CD4-positive, alpha-beta T cell treated with Interleukin-4 for 4 hours (primary cell): ENCODE results near the gene KRTAP4-2.
"Not testable (repeated sequence)": the region's sequence is repeated elsewhere in the genome, so short reads cannot be mapped to it uniquely, and the experiment has no call there.

ENCODE experiments used
- DNase-seq: peaks from one replicate; pipeline ENCODE4 v3.0.0-alpha.2; 2020

The KRTAP4-2 gene

GRCh38 chr17:41160648-41161047, 17.4 kb downstream of the KRTAP4-2 start, which contains the start of gene KRTAP4-4:
TSS of gene KRTAP4-4 (minus strand) at chr17:41160748. CDS start at chr17:41160691, 57 bp downstream.
- no peak for DNase-seq

DNA sequence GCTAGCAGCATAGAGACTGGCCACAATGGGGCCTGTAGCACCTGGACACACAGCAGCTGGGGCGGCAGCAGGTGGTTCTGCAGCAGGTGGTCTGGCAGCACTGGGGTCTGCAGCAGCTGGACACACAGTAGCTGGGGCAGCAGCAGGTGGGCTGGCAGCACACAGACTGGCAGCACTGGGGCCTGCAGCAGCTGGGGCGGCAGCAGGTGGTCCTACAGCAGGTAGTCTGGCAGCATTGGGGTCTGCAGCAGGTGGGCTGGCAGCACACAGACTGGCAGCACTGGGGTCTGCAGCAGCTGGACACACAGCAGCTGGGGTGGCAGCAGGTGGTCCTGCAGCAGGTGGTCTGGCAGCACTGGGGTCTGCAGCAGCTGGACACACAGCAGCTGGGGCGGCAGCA, 17.8 kb downstream of the KRTAP4-2 start:
- not testable (repeated sequence) for DNase-seq

GRCh38 chr17:41153856-41154255, 24.2 kb downstream of the KRTAP4-2 start:
- DNase-seq = no peak

DNA sequence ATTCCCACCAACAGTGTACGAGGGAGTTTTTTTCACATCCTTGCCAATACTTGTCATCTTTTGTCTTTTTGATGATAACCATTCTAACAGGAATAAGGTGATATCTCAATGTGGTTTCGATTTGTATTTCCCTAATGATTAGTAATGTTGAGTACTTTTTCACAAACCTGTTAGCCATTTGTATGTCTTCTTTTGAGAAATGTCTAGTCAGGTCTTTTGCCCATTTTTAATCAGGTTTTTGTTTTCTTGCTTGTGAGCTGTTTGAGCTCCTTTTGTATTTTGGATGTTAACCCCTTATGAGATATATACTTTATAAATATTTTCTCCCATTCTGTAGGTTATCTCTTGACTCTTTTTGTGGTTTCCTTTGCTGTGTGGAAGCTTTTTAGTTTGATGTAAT, 26.5 kb downstream of the KRTAP4-2 start:
- DNase-seq = no peak

DNA sequence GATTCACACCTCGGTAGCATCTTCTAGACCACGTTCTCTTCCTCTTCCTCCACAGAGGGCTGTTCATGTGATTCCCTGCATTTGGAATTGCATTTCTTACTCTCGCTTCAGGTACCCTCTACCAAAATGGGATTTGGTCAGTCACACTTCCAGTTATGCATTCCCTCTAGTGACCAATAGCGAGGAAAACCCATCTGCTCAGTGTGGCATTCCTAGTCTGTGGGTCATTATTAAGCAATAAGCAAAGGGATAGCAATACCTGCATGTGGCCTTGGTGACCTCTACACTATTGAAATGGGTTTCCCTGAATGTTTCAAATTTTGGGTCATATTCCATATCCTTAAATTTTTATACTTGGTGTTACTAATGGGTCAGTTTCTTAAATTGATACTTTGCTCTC, 28.0 kb downstream of the KRTAP4-2 start:
- no peak for DNase-seq

GRCh38 chr17:41149652-41149985, 28.4 kb downstream of the KRTAP4-2 start, which contains the start of gene KRTAP4-5:
TSS of gene KRTAP4-5 (minus strand) at chr17:41149825. CDS start at chr17:41149767, 58 bp downstream.
- no peak for DNase-seq

DNA sequence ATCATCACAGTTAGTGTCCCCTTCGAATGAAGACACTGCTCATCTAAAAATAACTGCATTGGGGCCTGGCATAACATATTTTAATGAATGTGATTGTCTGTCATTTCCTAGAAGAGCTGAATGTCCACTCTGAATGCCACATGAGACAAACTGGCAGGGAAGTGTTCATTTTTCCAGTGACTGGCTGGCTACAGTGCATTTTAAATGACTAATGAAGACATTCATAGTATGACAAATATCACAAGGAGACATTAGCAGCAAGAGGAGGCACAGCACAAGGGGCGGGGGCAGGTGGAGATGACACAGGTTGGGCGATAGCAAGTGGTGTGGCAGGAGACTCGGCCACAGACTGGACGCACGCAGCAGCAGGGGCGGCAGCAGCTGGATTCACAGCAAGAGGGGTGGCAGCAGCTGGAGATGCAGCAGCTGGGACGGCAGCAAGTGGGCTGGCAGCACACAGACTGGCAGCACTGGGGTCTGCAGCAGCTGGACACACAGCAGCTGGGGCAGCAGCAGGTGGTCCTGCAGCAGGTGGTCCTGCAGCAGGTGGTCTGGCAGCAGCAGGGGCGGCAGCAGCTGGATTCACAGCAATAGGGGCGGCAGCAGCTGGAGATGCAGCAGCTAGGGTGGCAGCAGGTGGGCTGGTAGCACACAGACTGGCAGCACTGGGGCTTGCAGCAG, 28.9 kb downstream of the KRTAP4-2 start:
- not testable (repeated sequence) for DNase-seq

DNA sequence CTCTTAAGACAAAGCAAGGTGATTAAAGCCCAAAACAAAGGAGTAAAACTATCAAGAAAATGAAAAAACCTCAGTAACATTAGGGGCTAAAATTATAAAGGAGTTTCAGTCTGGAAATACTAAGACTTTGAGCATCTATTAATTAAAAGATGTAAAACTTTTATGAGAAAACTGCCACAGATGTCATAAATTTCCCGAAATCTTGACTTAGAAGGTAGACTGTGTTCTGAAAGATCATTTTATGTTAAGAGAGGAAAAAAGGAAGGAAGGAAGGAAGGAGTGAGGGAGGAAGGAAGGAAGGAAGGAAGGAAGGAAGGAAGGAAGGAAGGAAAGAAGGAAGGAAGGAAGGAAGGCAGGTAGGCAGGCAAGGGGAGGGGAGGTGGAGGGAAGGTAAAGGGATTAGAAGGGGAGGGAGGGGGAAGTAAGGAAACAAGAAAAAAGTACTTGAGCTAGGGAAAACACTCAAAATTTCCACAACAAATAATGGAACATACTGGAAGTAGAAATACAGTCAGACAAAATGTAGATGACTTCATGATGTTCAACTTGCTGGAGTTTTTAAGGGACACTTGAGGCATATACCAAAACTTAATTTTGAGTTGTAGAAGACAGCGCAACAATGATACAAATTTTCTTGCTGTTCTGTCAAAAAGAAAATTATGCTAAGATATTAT, 30.4 kb downstream of the KRTAP4-2 start:
- DNase-seq = no peak

GRCh38 chr17:41145261-41145660, 32.8 kb downstream of the KRTAP4-2 start:
- DNase-seq = no peak

DNA sequence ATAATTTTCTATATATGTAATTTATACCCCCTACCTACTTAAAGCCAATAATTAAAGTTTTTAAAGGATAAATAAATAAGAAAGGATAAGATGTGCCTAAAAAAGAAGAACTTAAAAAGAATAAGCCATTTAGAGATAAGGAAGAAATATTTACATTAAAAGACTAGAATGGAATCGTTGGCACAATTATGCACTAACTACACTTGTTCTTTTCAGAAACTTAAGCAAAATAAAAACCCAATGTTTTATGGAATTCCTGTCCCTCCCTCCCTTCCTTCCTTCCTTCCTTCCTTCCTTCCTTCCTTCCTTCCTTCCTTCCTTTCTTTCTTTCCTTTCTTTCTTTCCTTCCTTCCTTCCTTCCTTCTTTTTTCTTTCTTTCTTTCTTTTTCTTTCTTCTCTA, 33.2 kb downstream of the KRTAP4-2 start:
- DNase-seq = no peak

DNA sequence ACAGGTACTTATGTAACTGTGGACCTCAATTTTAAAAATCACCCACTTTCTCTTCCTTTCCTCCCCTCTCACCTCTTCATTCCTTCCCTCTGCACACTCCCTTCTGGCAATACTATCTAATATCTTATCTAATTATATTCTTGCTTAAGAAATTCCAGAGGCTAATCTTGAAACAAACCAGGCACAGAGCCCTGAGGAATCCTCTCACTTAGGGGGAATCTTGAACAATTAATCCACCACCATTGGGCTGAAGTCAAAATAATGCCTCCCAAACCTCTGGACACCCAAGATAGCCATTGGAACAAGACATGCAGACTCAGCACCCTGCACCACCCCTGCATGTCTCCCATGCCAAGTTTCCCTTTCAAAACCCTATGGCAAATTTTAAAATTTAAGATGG, 36.7 kb downstream of the KRTAP4-2 start:
- no peak for DNase-seq

DNA sequence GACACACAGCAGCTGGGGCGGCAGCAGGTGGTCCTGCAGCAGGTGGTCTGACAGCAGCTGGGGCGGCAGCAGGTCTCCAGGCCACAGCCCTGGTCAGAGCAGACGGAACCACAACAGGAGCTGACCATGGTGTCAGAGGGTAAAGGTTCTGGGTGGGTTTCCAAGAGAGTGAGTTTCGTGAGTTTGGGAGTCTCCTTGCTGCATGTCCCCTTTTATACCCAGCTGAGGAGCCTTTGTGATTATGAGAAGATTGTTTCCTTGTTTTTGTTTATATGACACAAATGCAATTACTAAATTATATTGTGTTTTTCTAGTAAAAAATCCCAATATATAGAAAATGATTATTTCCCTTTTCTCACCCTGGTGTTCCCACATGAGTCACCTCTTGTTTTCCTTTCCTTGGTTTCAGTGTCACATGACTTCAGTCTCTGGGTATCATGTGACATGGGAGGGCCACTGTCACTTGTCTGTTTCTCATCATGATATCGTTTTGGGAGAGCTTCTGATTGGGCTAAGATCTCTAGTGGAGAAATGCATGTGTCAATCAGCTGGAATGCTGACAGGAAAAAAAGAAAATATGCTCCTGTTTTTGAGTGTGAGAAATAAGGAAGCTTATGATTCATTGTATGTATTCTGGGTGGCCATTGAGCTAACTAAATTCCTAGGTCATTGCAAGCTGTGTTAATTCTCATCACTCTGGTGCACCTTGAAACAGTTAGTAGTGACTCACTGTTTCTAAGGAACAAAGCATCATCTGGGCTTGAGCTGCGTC, 37.5 kb downstream of the KRTAP4-2 start, which contains the start of gene KRTAP4-6:
Gene KRTAP4-6 (minus strand): TSS at position 185 of the 772 bp plus-strand sequence. CDS start 57 bp downstream, at position 128.
- DNase-seq = no peak

- DNase-seq = not testable (repeated sequence)
Observed at GRCh38 chr17:41139865-41140264, 38.2 kb downstream of the KRTAP4-2 start.

- DNase-seq = no peak
Observed at GRCh38 chr17:41133880-41134735, 43.9 kb downstream of the KRTAP4-2 start.

DNA sequence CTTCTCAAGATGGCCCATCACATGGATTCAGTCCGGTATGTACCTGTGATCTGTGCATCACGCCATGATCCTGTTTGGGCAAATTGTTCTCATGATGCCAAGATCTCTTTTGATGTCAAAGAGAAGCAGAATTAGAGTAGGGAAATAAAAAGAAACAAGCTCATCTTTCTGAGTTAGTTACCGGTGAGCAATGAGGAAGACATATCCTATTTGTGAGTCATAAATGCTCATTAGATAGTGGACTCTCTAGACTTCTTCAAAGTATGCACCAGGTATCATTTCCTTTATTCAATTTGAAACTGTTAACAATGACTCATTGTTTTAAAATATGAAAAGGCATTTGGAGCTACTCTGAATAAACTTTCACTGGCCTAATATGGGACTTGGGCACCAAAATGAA, 46.0 kb downstream of the KRTAP4-2 start:
- no peak for DNase-seq
